RWPE1 (cell line): ENCODE results near the gene UGT1A5.

ENCODE experiments used
- CTCF ChIA-PET: fragments of 350-600 bp; sonication (Branson Sonifier 250); formaldehyde crosslinking; extraction: SDS; loops from one replicate; lab custom pipeline; 2021; lab: Yijun Ruan, JAX
- POLR2A ChIA-PET: fragments of 400-600 bp; formaldehyde crosslinking; extraction: SDS; loops from one replicate; lab custom pipeline; 2020; ENCODE audit warnings: antibody characterized with exemption; ENCODE audit not compliant: low non-redundant PET; lab: Yijun Ruan, JAX
- DNase-seq: peaks from one replicate; pipeline ENCODE4 v3.0.0; 2012; ENCODE audit warnings: low spot score
- H3K27ac ChIP-seq: fragments of 450-650 bp; 2 replicates; pipeline ENCODE4 v1.5.1; 2017
- TF ChIP-seq, protein P1 (sequence below): fragments of 450-650 bp; conservative IDR thresholded peaks from 2 replicates; pipeline ENCODE4 v1.5.1; 2017; ENCODE audit warnings: low read depth, mild to moderate bottlenecking

The UGT1A5 gene

GRCh38 chr2:233791151-233791882, 78.6 kb downstream of the UGT1A5 start:
- no peak for DNase-seq
- POLR2A ChIA-PET, result no interaction called here
- CTCF ChIA-PET, result interaction anchor here (0.8 kb wide), 1 partner anchor 13 kb away, joined by 3 read pairs; no protein-coding TSS in a partner anchor
- TF ChIP-seq, protein P1, sequence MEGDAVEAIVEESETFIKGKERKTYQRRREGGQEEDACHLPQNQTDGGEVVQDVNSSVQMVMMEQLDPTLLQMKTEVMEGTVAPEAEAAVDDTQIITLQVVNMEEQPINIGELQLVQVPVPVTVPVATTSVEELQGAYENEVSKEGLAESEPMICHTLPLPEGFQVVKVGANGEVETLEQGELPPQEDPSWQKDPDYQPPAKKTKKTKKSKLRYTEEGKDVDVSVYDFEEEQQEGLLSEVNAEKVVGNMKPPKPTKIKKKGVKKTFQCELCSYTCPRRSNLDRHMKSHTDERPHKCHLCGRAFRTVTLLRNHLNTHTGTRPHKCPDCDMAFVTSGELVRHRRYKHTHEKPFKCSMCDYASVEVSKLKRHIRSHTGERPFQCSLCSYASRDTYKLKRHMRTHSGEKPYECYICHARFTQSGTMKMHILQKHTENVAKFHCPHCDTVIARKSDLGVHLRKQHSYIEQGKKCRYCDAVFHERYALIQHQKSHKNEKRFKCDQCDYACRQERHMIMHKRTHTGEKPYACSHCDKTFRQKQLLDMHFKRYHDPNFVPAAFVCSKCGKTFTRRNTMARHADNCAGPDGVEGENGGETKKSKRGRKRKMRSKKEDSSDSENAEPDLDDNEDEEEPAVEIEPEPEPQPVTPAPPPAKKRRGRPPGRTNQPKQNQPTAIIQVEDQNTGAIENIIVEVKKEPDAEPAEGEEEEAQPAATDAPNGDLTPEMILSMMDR, result no peak
- H3K27ac ChIP-seq, result no peak overlapping the region

DNA sequence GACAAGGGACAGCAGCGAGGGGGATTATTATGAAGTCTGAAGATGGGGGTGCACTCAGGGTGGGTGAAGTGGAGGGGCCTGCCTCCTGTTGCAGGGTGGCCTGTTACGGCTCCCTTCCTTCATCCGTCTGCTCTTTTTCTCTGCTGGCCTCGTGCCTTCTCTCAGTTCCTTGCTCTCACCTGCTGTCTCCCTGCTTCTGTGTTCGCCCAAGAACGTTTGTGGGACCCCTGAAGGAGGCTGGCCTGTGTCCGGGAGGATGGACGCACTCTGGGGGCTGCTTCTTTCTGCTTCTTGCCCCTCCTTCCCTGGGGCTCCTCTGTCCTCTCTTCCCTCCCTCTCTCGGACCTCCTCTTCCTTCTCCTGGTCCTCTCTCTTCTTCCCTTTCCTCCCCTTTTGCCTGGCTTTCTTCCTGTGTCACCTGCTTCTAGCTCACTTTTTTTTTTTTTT, 79.2 kb downstream of the UGT1A5 start:
- ChIA-PET CTCF (no interaction called here), POLR2A (no interaction called here)
- H3K27ac ChIP-seq, result no peak overlapping the region
- TF ChIP-seq, protein P1, result no peak
- no peak for DNase-seq

- ChIA-PET POLR2A (no interaction called here), CTCF (no interaction called here)
- H3K27ac ChIP-seq, result no peak overlapping the region
- no peak for DNase-seq
- TF ChIP-seq, protein P1, result no peak
Measured at GRCh38 chr2:233792720-233793119, 80.0 kb downstream of the UGT1A5 start.

GRCh38 chr2:233793465-233794127, 80.9 kb downstream of the UGT1A5 start:
- no peak overlapping the region for H3K27ac ChIP-seq

GRCh38 chr2:233794128-233794658, 81.5 kb downstream of the UGT1A5 start:
- POLR2A ChIA-PET, result no interaction called here
- no peak overlapping the region for H3K27ac ChIP-seq
- TF ChIP-seq, protein P1, result no peak
- CTCF ChIA-PET, result no interaction called here
- DNase-seq, result no peak

More at GRCh38 chr2:233793465-233794127, 80.9 kb downstream of the UGT1A5 start:
- no peak for DNase-seq
- ChIA-PET POLR2A (no interaction called here), CTCF (no interaction called here)
- TF ChIP-seq, protein P1, result no peak

DNA sequence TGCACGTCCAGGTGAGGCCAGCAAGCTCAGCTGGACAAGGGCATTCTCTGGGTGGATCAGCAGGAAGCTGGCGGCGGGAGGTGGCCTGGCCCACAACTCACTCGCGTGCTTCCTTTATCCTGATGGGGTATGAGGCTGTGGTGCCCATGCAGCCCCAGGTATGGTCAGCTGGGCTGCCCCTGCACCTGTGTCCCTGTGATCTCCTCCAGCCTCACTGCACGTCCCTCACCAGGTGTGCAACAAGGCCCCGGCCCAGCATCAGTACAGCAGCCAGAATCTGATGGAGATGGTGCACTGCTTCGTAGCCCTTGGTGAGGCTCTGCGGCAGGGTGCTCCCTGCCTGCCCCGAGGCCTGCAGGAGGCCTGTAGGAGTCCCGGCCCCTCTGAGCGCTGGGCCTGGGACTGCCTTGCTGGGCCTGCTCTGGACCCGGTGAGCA, 83.0 kb downstream of the UGT1A5 start:
- no peak overlapping the region for H3K27ac ChIP-seq
- POLR2A ChIA-PET, result no interaction called here
- no peak for DNase-seq
- CTCF ChIA-PET, result no interaction called here
- TF ChIP-seq, protein P1, result no peak
